Amniotic stem cell (primary cell): Measurements from ENCODE around the gene FADS2.

Experiments used
- DNase-seq: peaks from one replicate; lab custom pipeline; 2025; lab: John Stamatoyannopoulos, UW

Gene FADS2

GRCh38 chr11:61820174-61820573, 7.9 kb upstream of the FADS2 start:
- no peak for DNase-seq

GRCh38 chr11:61826930-61827570, 1.1 kb upstream of the FADS2 start:
- no peak for DNase-seq

GRCh38 chr11:61828379-61828628, 204 bp downstream of the FADS2 start:
- no peak for DNase-seq

- DNase-seq: no peak
Observed at GRCh38 chr11:61828629-61829407, 718 bp downstream of the FADS2 start.

- DNase-seq: no peak
Observed at GRCh38 chr11:61829806-61830205, 1.7 kb downstream of the FADS2 start.

- DNase-seq: no peak
Observed at GRCh38 chr11:61830237-61831105, 2.4 kb downstream of the FADS2 start.

- DNase-seq: no peak
Observed at GRCh38 chr11:61832207-61832606, 4.1 kb downstream of the FADS2 start.

GRCh38 chr11:61832754-61833153, 4.7 kb downstream of the FADS2 start:
- no peak for DNase-seq

GRCh38 chr11:61833471-61833870, 5.4 kb downstream of the FADS2 start:
- no peak for DNase-seq

GRCh38 chr11:61833926-61834277, 5.8 kb downstream of the FADS2 start:
- no peak for DNase-seq

- no peak for DNase-seq
Observed at GRCh38 chr11:61834278-61835048, 6.4 kb downstream of the FADS2 start.

GRCh38 chr11:61836193-61836592, 8.1 kb downstream of the FADS2 start:
- DNase-seq: no peak

GRCh38 chr11:61837411-61838005, 9.4 kb downstream of the FADS2 start:
- no peak for DNase-seq

- DNase-seq: no peak
Observed at GRCh38 chr11:61838501-61838900, 10.4 kb downstream of the FADS2 start.

GRCh38 chr11:61838921-61839320, 10.8 kb downstream of the FADS2 start:
- DNase-seq: no peak

GRCh38 chr11:61839742-61840141, 11.6 kb downstream of the FADS2 start:
- no peak for DNase-seq

GRCh38 chr11:61840371-61840770, 12.3 kb downstream of the FADS2 start:
- DNase-seq: no peak

- no peak for DNase-seq
Observed at GRCh38 chr11:61841636-61842527, 13.8 kb downstream of the FADS2 start.

GRCh38 chr11:61842528-61842820, 14.4 kb downstream of the FADS2 start:
- no peak for DNase-seq

GRCh38 chr11:61844909-61845565, 16.9 kb downstream of the FADS2 start:
- DNase-seq: no peak
